Nucleus accumbens (tissue), 56 donors: Measurements from ENCODE around the gene AKT1.
"Not testable (repeated sequence)": the region's sequence is repeated elsewhere in the genome, so short reads cannot be mapped to it uniquely, and the experiment has no call there.

Experiments used
- DNase-seq, 56 donors: peaks; one replicate each; lab custom pipeline; 2025; lab: John Stamatoyannopoulos, UW

AKT1 gene

DNA sequence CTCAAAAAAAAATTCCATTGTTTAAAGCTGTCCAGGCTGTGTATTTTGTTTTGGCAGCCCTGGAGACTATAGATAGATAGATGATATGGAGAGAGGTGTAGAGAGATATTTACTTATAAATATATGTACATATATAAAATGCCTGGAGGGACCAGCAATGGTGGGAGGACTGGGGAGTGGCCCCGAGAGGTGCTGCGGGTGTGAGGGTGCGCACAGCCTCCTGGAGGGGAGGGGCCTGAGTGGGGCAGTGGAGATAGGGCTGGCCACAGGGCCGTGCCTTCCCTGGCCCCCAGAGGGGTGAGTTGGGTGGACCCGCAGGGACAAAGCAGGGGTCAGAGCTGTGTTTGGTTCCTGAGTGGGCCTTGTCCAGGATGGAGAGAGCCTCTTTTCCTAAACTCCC lies 65.1 kb downstream of the AKT1 start:
- no peak for DNase-seq

DNA sequence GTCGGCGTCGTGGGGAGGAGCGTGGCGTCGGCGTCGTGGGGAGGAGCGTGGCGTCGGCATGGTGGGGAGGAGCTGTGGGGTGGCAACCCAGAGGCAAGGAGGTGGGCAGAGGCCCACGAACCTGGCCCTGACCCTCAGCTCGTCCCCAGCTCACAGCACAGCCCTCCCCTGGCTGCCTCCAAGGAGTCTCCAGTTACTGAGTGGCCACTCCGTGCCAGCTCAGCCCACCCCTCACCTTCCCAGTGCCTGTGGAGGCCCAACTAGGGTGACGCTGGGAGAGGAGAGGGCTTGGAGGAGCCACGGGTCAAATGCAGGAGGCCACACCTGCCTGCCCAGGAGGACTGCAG lies 65.7 kb downstream of the AKT1 start:
- no peak for DNase-seq

DNA sequence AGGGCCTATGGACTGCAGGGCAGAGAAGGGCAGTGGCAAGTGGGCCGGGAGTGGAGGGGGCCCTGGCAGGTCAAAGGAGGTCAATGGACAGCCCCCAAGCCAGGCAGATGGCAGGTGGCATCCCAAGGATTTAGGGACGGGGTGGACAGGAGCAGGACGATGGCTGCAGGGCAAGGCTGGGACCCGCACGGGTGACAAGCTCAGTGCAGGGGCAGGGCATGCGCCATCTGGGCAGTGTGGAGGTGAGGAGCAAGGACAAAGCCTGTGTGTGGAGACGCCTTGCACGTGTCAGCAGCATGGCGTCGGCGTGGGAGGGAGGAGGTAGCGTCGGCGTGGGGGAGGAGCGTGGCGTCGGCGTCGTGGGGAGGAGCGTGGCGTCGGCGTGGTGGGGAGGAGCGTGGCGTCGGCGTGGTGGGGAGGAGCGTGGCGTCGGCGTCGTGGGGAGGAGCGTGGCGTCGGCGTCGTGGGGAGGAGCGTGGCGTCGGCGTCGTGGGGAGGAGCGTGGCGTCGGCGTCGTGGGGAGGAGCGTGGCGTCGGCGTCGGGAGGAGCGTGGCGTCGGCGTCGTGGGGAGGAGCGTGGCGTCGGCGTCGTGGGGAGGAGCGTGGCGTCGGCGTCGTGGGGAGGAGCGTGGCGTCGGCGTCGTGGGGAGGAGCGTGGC lies 66.2 kb downstream of the AKT1 start:
- DNase-seq: not testable (repeated sequence)

DNA sequence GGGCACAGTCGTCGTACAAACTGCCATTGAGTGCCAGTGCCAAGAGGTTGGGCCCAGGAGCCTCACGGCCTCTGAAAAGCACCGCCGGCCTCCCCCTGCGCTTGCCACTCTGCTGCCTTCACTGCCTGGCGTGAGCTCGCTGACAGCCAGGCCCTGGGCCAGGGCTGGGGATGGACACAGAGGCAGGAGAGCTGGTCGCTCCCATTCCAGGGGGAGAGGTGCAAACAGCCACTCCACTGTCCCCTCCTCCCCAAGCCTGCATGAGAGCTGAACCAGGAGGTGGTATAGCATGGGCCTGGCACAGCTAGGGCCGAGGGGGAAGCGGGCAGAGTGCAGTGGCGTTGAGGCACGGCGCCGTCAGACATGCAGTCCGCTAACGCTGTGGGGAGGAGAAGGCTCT lies 66.9 kb downstream of the AKT1 start:
- no peak for DNase-seq

DNA sequence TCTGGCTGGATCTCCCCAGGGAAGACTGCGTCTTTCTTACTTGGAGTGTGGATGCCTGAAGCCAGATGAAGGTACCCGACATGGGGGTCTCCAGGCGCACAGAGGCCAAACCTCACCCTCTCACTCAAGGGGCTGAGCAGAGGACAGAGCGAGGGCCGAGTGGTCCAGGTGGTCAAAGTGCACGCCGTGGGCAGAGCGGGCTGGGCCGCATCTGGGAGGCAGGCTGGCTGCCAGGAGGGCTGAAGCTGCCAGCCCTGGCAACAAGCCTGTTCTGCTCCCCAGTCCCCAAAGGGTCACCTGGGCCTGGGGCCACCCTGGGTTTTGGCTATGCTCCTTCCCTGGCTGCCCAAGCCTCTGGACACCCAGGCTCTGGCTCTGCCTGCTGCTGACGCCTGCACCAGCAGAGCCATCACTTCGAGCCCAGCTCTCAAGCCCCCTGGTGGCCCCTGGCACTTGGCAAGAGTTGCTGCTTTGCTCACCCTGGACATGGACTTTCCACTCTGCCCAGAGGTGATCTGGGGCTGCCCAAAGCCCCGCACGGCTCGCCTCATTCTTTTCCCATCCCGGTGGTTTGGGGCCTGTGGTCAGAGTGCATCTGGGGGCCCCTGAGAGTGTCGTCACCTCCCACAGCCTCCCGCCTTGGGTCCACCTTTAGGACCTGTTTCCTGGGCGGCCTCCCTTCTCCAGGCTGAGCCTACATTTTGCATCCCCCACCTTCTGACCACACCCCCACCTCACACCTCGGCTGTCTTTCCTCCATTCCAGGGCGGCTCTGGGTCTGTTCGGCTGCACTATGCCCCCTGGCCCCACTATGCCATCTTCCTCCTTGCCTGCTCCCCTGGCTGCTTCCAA lies 68.7 kb downstream of the AKT1 start:
- peak in 6 of 56 donors; percentile 11 to 41 (median 26) for DNase-seq

DNA sequence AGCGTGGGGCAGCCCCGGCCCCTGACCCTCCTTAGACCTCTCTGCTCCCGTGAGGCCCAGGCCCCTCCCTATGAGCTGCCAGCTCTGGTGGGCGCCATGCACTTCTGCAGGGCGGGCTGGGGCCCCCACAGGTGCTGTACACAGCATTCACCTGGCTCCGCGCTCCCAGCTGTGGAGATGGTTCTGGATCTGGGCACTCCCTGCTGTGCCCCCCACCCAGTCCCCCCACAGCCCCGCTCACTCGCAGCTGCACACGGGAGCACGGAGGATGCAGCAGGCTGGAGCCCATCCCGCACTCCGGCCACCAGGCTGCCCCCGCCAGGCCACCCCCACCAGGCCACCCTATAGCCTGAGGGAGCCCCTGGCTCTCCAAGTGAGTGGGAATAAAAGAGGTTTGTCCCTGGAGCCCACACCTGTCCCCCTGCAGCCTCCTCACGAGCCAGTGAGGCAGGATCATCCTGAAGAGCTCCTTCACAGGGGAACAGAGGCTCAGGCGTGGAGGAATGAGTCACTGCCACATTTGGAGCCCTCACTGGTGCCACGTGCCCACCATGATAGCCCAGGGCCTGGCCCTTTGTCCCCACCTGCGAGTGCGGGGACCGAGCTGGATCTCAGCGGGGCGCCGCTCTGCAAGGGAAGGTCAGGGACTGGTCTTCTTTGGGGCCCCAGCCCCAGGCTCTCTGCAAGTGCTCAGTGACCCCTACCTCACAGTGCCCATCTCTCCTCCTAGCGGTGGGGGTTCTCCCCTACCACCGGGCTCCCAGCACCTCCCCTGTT lies 69.6 kb downstream of the AKT1 start:
- DNase-seq: no peak

DNA sequence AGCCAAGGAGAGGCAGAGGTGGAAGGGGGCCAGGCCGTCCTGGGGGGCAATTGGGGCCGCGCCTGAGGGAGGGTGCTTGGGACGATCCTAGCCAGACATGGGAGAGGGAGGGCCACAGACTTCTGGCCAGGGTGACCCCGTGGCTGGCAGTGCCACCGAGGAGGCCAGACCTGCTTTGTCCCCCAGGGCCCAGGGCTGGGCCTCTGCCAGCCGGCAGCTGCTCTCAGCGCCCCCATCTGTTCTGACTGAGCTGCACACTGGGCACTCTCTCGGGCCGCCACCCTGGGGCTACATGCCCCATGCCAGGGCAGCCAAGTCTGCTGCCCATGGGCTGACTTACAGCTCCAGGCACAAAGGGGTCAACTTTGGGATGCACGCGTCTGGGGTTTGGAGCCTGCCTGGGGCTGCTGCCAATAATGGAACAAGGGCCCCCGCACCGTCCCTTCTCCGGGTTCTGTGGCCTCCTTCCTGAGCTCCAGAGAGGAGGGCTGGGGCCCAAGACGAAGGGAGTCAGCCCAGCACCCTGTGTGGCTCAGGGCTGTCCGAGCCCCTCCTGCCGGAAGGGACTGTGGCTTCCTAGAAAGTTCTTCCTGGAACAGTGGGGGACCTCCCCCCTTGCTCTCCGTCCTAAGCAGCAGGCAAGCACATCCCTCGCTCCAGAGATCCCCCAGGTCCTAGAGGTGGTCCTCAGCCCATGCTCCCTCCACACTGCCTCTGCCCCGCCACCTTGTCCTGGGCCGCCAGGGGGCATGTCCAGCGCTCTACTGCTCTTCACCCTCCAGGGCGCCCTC lies 70.4 kb downstream of the AKT1 start:
- peak in 29 of 56 donors; percentile 17 to 81 (median 39) for DNase-seq

DNA sequence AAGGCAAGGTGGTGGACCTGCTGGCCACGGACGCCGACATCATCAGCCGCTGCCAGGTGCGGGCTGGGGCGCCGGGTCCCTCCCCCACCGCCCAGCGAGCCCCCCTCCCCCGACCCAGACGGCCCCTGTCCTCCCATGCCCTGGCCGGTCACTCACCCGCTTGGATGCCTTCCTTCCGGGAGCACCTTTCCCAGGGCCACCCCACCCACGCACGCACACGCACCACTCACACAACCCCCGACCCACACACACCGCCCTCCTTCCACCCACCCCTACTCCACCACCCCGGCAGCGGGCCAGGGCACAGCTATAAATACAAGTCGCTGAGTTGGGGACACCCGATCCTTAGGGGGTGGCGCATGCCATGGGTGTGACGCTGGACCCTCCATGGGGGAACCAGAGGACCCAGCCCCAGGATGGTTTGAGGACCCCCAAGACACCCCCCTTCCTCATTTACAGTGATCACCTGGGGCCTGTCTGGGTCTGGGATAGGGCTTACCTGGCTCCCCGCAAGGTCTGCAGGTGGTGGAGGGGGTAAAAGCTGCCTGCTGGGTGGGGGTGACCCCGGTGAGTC lies 71.1 kb downstream of the AKT1 start:
- DNase-seq: peak in 9 of 56 donors; percentile 19 to 81 (median 49)

DNA sequence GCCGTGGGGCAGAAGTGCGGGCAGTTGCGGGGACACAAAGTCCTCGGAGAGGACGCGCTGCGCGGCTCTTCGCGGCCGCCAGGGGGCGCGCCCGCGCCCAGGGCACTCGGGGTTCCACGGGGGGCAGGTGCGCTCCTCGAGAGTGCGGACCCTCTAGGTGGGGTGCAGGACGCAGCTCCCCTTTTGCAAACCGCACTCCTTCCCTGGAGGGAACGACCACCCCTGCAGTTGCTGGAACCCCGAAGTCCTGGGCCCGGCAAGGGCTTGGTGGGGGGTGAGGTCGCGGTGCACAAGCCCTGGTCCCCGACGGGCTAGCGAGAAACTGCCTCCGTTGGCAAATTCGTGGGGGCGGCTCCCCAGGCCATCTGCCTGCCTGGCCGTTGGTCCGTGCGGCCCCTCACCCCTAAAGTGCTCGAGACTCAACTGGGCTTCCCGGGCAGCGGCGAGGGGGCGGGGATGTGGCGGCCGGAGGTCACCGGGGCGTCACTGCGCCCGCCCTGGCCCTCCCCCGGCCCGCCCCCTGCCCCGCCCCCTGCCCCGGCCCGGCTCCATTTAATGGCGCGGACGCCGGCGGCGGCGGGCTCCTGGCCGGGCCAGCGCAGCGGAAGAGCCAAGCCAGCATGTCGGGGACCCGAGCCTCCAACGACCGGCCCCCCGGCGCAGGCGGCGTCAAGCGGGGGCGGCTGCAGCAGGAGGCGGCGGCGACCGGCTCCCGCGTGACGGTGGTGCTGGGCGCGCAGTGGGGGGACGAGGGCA lies 71.7 kb downstream of the AKT1 start, which contains the start of gene ADSS1:
TSS of gene ADSS1 (plus strand) at position 579 of the 756 bp plus-strand sequence. CDS start at position 621, 42 bp downstream.
- peak in 38 of 56 donors; percentile 22 to 81 (median 51) for DNase-seq

DNA sequence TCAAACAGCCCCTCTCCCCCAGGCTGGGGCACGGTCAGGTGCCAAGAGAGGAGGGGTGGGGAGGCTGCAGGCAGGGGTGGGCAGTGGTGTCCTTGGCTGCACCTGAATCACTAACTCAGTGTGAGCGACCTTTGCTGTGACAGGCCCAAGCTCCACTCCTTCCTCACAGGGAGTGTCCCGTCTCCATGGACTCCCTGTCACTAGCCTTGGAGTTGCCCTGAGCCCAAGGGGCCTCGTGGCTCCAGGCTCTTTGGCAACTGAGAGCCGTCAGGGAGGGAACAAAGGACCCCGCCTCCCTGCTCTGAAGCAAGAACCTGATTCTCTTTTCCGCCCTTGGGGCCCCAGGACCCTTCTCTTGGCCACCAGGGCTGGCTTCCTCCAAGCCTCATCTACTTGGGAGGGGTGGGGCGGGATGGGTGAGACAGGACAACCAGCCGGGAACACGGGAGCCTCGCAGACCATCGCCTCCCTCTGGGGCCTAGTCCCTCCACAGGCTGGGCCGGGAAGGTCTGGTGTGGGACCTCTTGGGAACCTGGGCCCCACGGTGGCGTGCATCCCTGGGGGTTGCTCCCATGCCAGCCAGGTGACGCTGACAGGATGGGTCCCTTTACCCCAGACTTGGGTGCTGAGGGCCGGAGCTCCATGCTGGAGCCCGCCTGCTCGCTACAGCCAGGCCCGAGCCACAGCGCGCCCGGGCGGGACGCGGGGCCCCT lies 72.5 kb downstream of the AKT1 start:
- DNase-seq: no peak

DNA sequence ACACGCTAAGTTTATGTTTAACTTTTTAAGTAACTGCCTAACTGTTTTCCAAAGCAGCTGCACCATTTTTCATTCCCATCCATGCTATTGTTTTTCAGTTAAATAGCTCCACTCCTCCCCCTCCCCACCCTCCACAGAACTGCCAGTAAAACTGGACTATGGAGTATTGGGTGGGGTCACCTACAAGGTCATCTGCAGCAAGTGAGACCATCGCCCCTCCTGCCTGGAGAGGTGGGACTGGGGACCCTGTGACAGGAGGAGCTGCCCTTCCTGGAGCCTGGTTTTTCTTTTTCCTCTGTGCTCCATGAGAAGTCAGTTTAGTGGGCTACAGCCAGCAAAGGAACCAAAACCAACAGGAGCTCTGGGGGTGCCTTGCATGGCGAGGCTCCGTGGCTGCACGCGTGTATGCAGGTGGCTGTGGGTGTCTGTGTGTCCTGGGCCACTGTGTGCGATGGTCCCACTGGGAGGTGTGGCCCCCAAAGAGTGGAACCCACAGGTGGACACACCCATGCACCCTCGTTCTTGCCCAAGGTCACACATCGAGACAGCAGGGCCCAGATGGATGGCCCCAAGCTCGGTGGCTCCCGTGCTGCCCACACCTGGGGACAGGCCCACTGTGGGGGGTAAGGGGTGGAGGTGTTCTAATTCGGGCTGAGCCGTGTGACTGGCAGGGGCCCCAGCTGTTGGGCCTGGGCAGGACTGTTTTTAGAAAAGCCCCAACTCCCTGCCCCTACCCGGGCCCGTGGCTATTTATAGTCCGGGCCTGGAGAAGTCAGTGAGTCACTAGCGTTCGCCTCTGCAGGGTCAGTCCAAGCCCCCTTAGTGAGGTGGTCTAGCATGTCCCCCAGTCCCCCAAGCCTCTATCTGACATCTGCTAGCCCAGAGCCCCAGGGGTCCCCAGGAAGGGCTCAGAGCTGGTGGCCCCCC lies 73.8 kb downstream of the AKT1 start:
- no peak for DNase-seq
